Activated T-helper 1 cell treated with anti-CD3 and anti-CD28 coated beads, Interleukin-12 subunit alpha, Interleukin-12 subunit beta, Interleukin-2, Interleukin-4 antibody, amounts not matched to agents 30 ng/mL and 10 ng/mL and 1 ng/mL, durations not matched to agents 14 hours and 24 hours and 36 hours (primary cell): ENCODE measurements around the gene DDN. TPM values are rescaled to one million over a fixed set of nuclear protein-coding genes. Genes with fewer than 3 reads are reported as not detected.

ENCODE experiments used
- DNase-seq: peaks from one replicate; pipeline ENCODE4 v3.0.0; 2021; ENCODE audit warnings: low spot score
- H3K27ac Mint-ChIP-seq: one replicate; pipeline ENCODE4 v1.8.0; 2021; ENCODE audit warnings: mild to moderate bottlenecking, mixed read lengths
- H3K27me3 Mint-ChIP-seq: one replicate; pipeline ENCODE4 v1.8.0; 2022; ENCODE audit warnings: mild to moderate bottlenecking, moderate library complexity, mixed read lengths; ENCODE audit not compliant: insufficient read depth
- H3K36me3 Mint-ChIP-seq: one replicate; pipeline ENCODE4 v1.8.0; 2021; ENCODE audit warnings: low read depth, mixed read lengths
- H3K4me1 Mint-ChIP-seq: one replicate; pipeline ENCODE4 v1.8.0; 2021; ENCODE audit warnings: low read depth, mixed read lengths
- H3K4me3 Mint-ChIP-seq: one replicate; pipeline ENCODE4 v1.8.0; 2021; ENCODE audit warnings: mild to moderate bottlenecking, moderate library complexity, mixed read lengths
- H3K9me3 Mint-ChIP-seq: one replicate; pipeline ENCODE4 v1.8.0; 2021; ENCODE audit warnings: mixed read lengths
- intact Hi-C: fragments of 100-400 bp; cut with micrococcal nuclease; formaldehyde crosslinking; loops from one replicate; pipeline ENCODE4 v1.15.1; 2024
- total RNA-seq: library from RNA; stranded (reverse); gene quantifications from 2 replicates; pipeline ENCODE4 v1.2.3, GENCODE V29; 2022

Gene DDN
- total RNA-seq, 1 donor from 2014 or later: 1.1 TPM

- H3K27me3 Mint-ChIP-seq: no peaks in the 10 kb centered on the region
These were observed 19.3 kb upstream of the DDN start, which contains the start of gene PRKAG1 for GRCh38 chr12:49018261-49019119. TSS of gene PRKAG1 (minus strand) at chr12:49018776. CDS start at chr12:49018740, 36 bp downstream.

GRCh38 chr12:49017891-49018260, 18.7 kb upstream of the DDN start:
- intact Hi-C loops: loop anchor here (1.0 to 2.0 kb wide), 9 partner anchors 19 to 247 kb away; partner anchors contain the start of genes ARF3, DDN, DDX23 and KMT2D
- Mint-ChIP-seq H3K27me3 (no peaks in the 10 kb centered on the region), H3K27ac (peak overlapping the region; percentile 95), H3K9me3 (no peaks in the 10 kb centered on the region), H3K4me1 (peaks cover 53% of the 10 kb centered on the region), H3K36me3 (peaks cover 36% of the 10 kb centered on the region), H3K4me3 (peak overlapping the region; percentile 88)
- DNase-seq: no peak

More at GRCh38 chr12:49018261-49019119, 19.3 kb upstream of the DDN start, which contains the start of gene PRKAG1:
- peaks cover 36% of the 10 kb centered on the region for H3K36me3 Mint-ChIP-seq
- DNase-seq: peak; percentile 97
- H3K27ac Mint-ChIP-seq: peak within 1 kb of the TSS; percentile 95
- intact Hi-C loops: loop anchor here (1.0 to 2.0 kb wide), 9 partner anchors 19 to 246 kb away; partner anchors contain the start of genes ARF3, DDN, DDX23 and KMT2D
- H3K9me3 Mint-ChIP-seq: no peaks in the 10 kb centered on the region
- H3K4me1 Mint-ChIP-seq: peaks cover 53% of the 10 kb centered on the region
- H3K4me3 Mint-ChIP-seq: peak within 1 kb of the TSS; percentile 88

DNA sequence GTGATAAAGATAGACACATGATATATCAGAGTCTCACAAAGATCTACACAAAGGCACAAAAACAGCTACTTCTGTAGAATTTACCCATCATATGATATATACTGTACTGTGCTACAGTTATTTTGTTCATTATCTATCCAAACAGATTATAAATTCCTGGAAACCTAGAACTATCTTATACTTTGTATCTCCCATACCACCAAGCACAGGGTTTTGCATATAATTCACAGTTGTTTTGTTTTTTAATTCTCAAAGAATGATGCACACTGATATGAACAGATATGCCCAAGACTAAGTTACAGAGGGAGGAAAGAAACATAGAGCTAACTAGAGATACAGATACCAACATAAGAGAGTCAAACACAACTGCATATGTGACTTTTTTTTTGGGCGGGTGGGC, 16.0 kb upstream of the DDN start:
- no peaks in the 10 kb centered on the region for H3K27me3 Mint-ChIP-seq
- peaks cover 53% of the 10 kb centered on the region for H3K4me1 Mint-ChIP-seq
- no peak overlapping the region for H3K27ac Mint-ChIP-seq
- peaks cover 34% of the 10 kb centered on the region for H3K36me3 Mint-ChIP-seq
- DNase-seq: no peak
- intact Hi-C loops: no loop called here
- no peak overlapping the region for H3K4me3 Mint-ChIP-seq
- H3K9me3 Mint-ChIP-seq: no peaks in the 10 kb centered on the region

DNA sequence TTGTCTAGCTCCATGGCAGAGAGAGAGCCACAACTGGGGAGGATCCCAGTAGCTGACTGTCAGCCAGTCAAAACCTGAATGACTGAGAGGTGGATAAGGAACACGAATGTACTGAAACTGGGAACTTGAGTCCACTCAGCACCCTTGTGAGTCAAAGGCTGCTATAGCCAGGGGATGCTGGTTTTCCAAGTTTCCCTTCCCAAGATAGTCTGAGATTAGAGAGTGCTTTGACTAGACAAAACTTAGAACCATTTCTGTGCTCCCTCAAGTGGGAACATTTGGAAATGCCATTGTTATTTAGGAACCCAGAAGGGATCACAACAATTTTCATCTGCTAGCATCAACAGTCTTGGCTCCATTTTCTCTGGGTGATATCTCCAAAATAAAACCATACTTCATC, 15.4 kb upstream of the DDN start:
- peaks cover 48% of the 10 kb centered on the region for H3K4me1 Mint-ChIP-seq
- peaks cover 38% of the 10 kb centered on the region for H3K36me3 Mint-ChIP-seq
- intact Hi-C loops: no loop called here
- no peak overlapping the region for H3K27ac Mint-ChIP-seq
- H3K4me3 Mint-ChIP-seq: no peak overlapping the region
- H3K27me3 Mint-ChIP-seq: no peaks in the 10 kb centered on the region
- H3K9me3 Mint-ChIP-seq: no peaks in the 10 kb centered on the region
- DNase-seq: no peak

DNA sequence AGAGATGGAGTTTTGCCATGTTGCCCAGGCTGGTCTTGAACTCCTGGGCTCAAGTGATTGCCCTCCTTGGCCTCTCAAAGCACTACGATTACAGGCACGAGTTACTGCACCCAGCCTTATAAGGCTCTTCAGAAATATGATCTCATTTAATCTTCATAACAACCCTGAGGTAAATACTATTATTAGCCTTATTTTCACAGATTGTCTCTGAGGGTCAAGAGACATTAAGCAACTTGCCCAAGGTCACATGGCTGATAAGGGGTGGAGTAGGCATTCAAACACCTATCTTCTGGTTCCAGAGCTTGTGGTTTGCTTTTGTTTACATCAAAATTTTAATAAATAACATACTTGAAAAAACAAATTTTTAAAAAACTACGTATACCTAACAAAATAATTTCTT, 14.3 kb upstream of the DDN start:
- Mint-ChIP-seq H3K27ac (no peak overlapping the region), H3K4me3 (no peak overlapping the region), H3K9me3 (no peaks in the 10 kb centered on the region), H3K36me3 (peaks cover 34% of the 10 kb centered on the region), H3K27me3 (no peaks in the 10 kb centered on the region), H3K4me1 (peaks cover 38% of the 10 kb centered on the region)
- DNase-seq: no peak
- intact Hi-C loops: no loop called here

DNA sequence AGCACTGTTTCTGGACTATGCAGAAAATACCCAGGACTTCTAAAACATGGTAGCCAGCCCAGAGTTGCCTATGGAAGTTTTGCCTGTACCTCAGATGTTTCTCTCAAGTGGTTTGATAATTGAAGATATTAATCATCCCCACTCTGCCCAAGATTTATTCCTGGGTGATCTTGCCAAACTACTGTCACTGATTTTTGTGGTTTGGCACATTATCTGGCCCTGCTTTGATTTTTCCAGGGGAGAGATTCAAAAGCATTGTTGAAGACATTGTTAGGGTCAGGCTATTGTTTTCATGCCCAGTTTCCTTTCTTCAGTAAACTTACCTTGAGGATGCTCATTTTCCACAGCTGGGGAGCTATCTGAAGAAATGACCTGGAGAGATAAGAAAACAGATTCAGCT, 13.6 kb upstream of the DDN start:
- intact Hi-C loops: no loop called here
- DNase-seq: no peak
- Mint-ChIP-seq H3K4me3 (no peak overlapping the region), H3K27me3 (no peaks in the 10 kb centered on the region), H3K9me3 (no peaks in the 10 kb centered on the region), H3K27ac (no peak overlapping the region), H3K36me3 (peaks cover 36% of the 10 kb centered on the region), H3K4me1 (peaks cover 35% of the 10 kb centered on the region)

DNA sequence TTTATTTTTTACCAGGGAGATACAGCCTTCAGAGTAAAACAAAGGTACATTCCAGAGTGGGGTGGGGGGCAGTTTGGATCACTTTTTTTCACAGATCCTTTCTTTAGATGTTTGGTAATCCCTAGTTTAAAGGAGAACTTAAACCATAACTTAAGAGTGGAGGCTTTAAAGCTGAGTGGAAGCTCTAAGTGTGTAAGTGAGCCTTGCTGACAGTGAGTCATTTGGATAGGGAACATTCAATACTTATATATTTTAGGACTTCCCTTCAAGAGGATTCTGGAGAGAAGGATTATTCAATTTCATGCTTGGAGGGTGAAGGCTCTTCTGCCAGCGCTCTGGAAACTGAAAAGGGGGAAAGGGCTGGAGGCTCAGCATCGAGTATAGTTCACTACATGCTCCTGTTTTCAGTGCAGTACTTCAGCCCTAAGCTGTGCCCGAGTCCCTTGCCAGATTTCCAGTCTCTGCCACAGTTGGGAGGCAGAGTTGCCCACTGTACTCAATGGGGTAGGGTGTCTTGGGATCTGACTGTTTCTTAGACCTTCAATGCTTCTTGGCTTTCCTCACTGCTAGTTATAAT, 11.0 kb upstream of the DDN start:
- peaks cover 30% of the 10 kb centered on the region for H3K36me3 Mint-ChIP-seq
- peaks cover 11% of the 10 kb centered on the region for H3K4me1 Mint-ChIP-seq
- DNase-seq: no peak
- no peaks in the 10 kb centered on the region for H3K9me3 Mint-ChIP-seq
- no peak overlapping the region for H3K4me3 Mint-ChIP-seq
- H3K27me3 Mint-ChIP-seq: no peaks in the 10 kb centered on the region
- intact Hi-C loops: no loop called here
- H3K27ac Mint-ChIP-seq: peak overlapping the region; percentile 52

DNA sequence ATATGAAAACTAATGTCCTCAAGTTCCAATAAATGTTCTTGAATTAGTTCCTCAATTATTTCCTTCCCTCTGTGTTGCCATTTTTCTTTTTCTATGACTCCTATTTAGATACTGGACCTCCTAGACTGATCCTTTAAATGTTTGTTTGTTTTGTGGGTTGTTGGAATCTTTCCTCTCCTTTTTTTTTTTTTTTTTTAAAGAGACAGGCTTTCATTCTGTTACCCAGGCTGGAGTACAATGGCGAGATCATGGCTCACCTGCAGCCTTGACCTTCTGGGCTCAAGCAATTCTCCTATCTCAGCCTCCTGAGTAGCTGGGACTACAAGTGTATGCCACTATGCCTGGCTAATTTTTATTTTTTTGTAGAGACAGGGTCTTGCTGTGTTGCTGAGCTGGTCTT, 9.8 kb upstream of the DDN start:
- H3K4me3 Mint-ChIP-seq: no peak overlapping the region
- H3K9me3 Mint-ChIP-seq: no peaks in the 10 kb centered on the region
- peaks cover 36% of the 10 kb centered on the region for H3K36me3 Mint-ChIP-seq
- no peak overlapping the region for H3K27ac Mint-ChIP-seq
- DNase-seq: no peak
- intact Hi-C loops: no loop called here
- H3K4me1 Mint-ChIP-seq: no peaks in the 10 kb centered on the region
- H3K27me3 Mint-ChIP-seq: no peaks in the 10 kb centered on the region

DNA sequence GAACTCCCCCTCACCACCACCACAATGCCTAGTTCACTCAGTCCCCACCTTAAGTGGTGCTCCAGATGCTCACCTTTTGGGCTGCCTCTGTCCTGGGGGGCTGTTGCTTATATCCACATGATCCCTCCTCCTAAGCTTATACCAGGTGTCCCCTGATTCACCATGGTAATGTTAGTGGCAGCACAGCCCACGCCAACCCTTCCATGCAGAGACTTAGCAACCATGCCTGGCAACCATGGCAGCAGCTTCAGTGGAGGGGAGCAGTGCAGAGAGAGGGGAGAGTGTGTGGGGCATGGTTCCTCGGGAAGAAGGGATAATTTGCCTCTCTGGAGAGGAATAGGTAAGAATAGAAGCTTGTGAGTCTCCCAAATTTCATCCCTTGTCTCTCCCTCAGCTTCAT, 1.2 kb upstream of the DDN start:
- peaks cover 23% of the 10 kb centered on the region for H3K4me1 Mint-ChIP-seq
- no peak overlapping the region for H3K4me3 Mint-ChIP-seq
- H3K27ac Mint-ChIP-seq: no peak overlapping the region
- intact Hi-C loops: no loop called here
- H3K36me3 Mint-ChIP-seq: peaks cover 40% of the 10 kb centered on the region
- no peaks in the 10 kb centered on the region for H3K9me3 Mint-ChIP-seq
- no peak for DNase-seq
- peaks cover 29% of the 10 kb centered on the region for H3K27me3 Mint-ChIP-seq

DNA sequence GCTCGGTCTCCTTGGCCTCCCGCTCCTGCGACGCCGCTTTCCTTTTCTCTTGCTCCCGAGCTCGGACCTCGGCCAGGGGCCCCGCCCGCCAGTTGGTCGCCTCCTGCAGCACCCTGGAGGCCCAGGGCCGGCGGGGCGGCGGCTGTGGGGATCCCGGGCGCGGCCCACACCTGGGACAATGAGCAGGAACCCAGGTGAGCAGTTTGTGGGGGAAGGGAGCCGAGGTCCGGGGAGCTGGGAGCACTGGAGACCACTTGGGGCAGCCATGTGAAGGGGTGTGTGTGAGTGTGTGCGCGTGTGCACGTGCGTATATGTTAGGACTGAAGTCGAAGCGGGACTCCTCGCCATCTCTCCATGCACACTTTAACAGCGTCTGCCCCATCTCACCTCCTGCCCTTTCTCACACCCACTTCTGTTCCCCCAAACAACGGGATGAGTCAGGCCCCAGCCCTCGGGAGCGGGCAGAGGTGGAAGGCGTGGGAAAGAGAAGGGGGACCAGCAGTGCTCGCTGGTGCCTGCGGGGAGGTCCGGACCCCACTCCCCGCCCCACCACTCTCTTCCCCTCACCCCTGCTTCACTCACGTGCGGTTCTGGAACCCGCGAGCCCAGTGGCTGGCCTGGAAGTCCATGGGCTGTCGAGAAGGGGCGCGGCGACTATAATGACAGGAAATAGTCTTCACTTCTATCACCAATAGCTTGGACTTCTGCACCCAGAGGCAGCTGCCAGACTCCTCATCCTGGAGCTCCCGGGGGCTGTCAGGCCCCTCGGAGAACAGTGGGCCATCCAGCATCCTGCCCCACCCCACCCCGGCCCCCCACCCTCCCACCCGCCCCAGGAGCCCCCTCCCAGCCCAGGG, 450 bp downstream of the DDN start:
- Mint-ChIP-seq H3K36me3 (peaks cover 29% of the 10 kb centered on the region), H3K4me3 (peak overlapping the region; percentile 66), H3K9me3 (no peaks in the 10 kb centered on the region), H3K27ac (no peak overlapping the region), H3K4me1 (peaks cover 27% of the 10 kb centered on the region), H3K27me3 (peaks cover 40% of the 10 kb centered on the region)
- intact Hi-C loops: loop anchor here (1.0 to 5.0 kb wide), 4 partner anchors 20 to 344 kb away; partner anchors contain the start of gene PRKAG1
- DNase-seq: no peak

GRCh38 chr12:48997719-48998496, 1.3 kb downstream of the DDN start:
- peak overlapping the region; percentile 3 for H3K4me3 Mint-ChIP-seq

More at GRCh38 chr12:48997719-48998496, 1.3 kb downstream of the DDN start:
- no peak overlapping the region for H3K27ac Mint-ChIP-seq
- H3K36me3 Mint-ChIP-seq: peaks cover 23% of the 10 kb centered on the region
- no peak for DNase-seq
- H3K9me3 Mint-ChIP-seq: no peaks in the 10 kb centered on the region
- peaks cover 45% of the 10 kb centered on the region for H3K27me3 Mint-ChIP-seq
- intact Hi-C loops: loop anchor here (2.0 to 5.0 kb wide), 2 partner anchors 91 to 344 kb away; no protein-coding TSS in a partner anchor
- H3K4me1 Mint-ChIP-seq: peaks cover 27% of the 10 kb centered on the region
